ENCODE measurements around the gene NMBR.
"Not testable (repeated sequence)": the region's sequence is repeated elsewhere in the genome, so short reads cannot be mapped to it uniquely, and the experiment has no call there.

Gene NMBR

DNA sequence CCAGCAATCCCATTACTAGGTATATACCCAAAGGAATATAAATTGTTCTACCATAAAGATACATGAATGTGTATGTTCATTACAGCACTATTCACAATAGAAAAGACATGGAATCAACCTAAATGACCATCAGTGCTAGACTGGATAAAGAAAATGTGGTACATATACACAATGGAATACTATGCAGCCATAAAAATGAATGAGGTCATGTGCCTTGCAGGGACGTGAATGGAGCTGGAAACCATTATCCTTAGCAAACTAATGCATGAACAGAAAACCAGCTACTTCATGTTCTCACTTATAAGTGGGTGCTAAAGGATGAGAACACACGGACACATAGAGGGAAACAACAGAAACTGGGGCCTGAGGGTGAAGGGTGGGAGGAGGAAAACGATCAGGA is 119.1 kb downstream of the NMBR start:
- not testable (repeated sequence) for H3K27ac ChIP-seq (ENCODE audit: low read depth, low read length); H3K9ac ChIP-seq (ENCODE audit: low read length); H3K4me1 ChIP-seq (ENCODE audit: control insufficient read depth, insufficient read depth, low read length); H3K4me3 ChIP-seq (ENCODE audit: low read depth, low read length); H3K36me3 ChIP-seq (ENCODE audit: control insufficient read depth, insufficient read depth, low read length); H3K27me3 ChIP-seq (ENCODE audit: control insufficient read depth, insufficient read depth, low read length)
- H3K9me3 ChIP-seq (ENCODE audit: control insufficient read depth, insufficient read depth, low read depth, low read length) = peaks cover 28% of the 10 kb centered on the region

DNA sequence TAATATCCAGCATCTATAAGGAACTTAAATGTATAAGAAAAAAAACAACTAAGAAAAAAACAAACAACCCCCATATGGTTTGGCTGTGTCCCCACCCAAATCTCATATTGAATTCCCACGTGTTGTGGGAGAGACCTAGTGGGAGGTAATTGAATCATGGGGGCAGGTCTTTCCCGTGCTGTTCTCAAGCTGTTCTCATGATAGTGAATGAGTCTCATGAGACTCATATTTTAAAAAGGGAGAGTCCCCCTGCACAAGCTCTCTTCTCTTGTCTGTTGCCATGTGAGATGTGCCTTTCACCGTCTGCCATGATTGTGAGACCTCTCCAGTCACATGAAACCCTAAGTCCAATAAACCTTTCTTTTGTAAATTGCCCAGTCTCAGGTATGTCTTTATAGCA is 119.8 kb downstream of the NMBR start:
- H3K9me3 ChIP-seq (ENCODE audit: control insufficient read depth, insufficient read depth, low read depth, low read length) = peaks cover 28% of the 10 kb centered on the region
- H3K9ac ChIP-seq (ENCODE audit: low read length) = no peak overlapping the region
- no peaks in the 10 kb centered on the region for H3K27me3 ChIP-seq (ENCODE audit: control insufficient read depth, insufficient read depth, low read length)
- no peaks in the 10 kb centered on the region; the same call in 1 of the 2 replicates for H3K4me1 ChIP-seq (ENCODE audit: control insufficient read depth, insufficient read depth, low read length)
- H3K4me3 ChIP-seq (ENCODE audit: low read depth, low read length) = no peak overlapping the region
- H3K27ac ChIP-seq (ENCODE audit: low read depth, low read length) = no peak overlapping the region
- peaks cover 6% of the 10 kb centered on the region; the same call in 1 of the 2 replicates for H3K36me3 ChIP-seq (ENCODE audit: control insufficient read depth, insufficient read depth, low read length)

DNA sequence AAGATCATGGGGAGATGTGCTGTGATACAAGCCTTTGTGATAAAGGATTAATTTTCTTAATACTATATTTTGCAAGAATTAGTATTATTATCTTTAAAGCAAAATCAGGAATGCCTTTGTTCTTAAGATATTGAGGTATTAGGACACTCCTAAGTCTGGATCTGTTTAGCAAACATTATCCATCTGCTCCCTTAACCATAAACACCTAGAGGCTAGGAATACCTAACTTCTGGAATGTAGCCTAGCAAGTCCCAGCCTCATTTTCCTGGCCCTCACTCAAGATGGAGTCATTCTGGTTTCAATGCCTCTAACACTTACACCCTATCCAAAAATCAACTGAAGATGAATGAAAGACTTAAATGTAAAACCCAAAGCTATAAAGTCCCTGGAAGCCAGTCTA is 120.5 kb downstream of the NMBR start:
- peaks cover 34% of the 10 kb centered on the region for H3K9me3 ChIP-seq (ENCODE audit: control insufficient read depth, insufficient read depth, low read depth, low read length)
- no peak overlapping the region for H3K9ac ChIP-seq (ENCODE audit: low read length)
- H3K4me3 ChIP-seq (ENCODE audit: low read depth, low read length) = no peak overlapping the region
- H3K27ac ChIP-seq (ENCODE audit: low read depth, low read length) = no peak overlapping the region
- no peaks in the 10 kb centered on the region for H3K27me3 ChIP-seq (ENCODE audit: control insufficient read depth, insufficient read depth, low read length)
- peaks cover 12% of the 10 kb centered on the region; the same call in 1 of the 2 replicates for H3K36me3 ChIP-seq (ENCODE audit: control insufficient read depth, insufficient read depth, low read length)
- no peaks in the 10 kb centered on the region; the same call in 1 of the 2 replicates for H3K4me1 ChIP-seq (ENCODE audit: control insufficient read depth, insufficient read depth, low read length)
